ENCODE data around the gene ULBP1. TPM values are rescaled to one million over a fixed set of nuclear protein-coding genes. Genes with fewer than 3 reads are reported as not detected.
"Not testable (repeated sequence)": the region's sequence is repeated elsewhere in the genome, so short reads cannot be mapped to it uniquely, and the experiment has no call there.

Gene ULBP1
- total RNA-seq, 4 donors from 2014 or later = not detected

- no peaks in the 10 kb centered on the region for H3K36me3 ChIP-seq
- no peak overlapping the region for H3K27ac ChIP-seq
- H3K9me3 ChIP-seq = no peaks in the 10 kb centered on the region
- no peak for DNase-seq
- H3K4me1 ChIP-seq = peaks cover 0 to 11% of the 10 kb centered on the region in 2 donors
- intact Hi-C loops (cut with DNase I; ENCODE audit: low total_unique reads) = no loop called here
- TF ChIP-seq, protein P1, sequence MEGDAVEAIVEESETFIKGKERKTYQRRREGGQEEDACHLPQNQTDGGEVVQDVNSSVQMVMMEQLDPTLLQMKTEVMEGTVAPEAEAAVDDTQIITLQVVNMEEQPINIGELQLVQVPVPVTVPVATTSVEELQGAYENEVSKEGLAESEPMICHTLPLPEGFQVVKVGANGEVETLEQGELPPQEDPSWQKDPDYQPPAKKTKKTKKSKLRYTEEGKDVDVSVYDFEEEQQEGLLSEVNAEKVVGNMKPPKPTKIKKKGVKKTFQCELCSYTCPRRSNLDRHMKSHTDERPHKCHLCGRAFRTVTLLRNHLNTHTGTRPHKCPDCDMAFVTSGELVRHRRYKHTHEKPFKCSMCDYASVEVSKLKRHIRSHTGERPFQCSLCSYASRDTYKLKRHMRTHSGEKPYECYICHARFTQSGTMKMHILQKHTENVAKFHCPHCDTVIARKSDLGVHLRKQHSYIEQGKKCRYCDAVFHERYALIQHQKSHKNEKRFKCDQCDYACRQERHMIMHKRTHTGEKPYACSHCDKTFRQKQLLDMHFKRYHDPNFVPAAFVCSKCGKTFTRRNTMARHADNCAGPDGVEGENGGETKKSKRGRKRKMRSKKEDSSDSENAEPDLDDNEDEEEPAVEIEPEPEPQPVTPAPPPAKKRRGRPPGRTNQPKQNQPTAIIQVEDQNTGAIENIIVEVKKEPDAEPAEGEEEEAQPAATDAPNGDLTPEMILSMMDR (IDR thresholded peaks at IDR 0.05) = no peak
- TF ChIP-seq POLR2A (IDR thresholded peaks at IDR 0.05) = no peak
- no peak overlapping the region for H3K4me3 ChIP-seq
- H3K27me3 ChIP-seq = peaks cover 20 to 21% of the 10 kb centered on the region in 2 donors
Measured at GRCh38 chr6:149967591-149967990, 3.8 kb downstream of the ULBP1 start.

DNA sequence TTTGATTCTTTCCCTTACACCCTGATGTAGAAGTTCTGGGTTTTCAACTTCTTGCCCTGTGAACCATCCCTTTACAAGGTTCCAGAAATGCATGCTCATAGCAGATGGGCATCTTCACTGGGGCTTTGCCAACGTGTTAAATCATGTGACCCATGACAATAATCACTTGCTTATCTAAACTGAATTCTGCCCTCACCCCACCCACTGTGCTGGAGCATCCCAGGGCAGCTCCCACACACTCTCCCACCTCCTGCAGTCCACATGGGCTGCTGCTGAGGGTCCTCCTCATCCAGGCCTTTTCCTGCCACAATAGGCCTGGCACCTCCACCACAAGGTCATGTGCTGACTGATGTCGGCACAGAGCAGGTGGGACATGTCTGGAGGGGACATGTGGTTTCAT lies 4.3 kb downstream of the ULBP1 start:
- H3K9me3 ChIP-seq; intact Hi-C loops (cut with DNase I; ENCODE audit: low total_unique reads): not testable (repeated sequence)
- H3K27me3 ChIP-seq = peaks cover 20 to 21% of the 10 kb centered on the region in 2 donors

DNA sequence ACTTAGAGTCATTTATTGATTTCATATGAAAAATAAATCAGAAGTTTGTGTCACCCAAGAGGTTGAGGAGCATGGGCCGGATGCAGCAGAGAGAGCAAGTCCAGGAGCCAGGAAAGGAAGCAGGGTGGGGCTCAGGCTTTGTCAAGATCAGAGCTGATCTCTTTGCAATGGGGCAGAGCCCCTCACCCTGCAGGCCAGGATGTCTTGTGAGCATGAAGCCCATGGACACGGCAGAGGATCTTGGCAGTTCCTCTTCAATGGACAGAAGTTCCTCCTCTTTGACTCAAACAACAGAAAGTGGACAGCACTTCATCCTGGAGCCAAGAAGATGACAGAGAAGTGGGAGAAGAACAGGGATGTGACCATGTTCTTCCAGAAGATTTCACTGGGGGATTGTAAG lies 5.2 kb downstream of the ULBP1 start:
- Histone ChIP-seq H3K4me1 (peaks cover 0 to 11% of the 10 kb centered on the region in 2 donors), H3K27me3 (peaks cover 16 to 21% of the 10 kb centered on the region in 2 donors)
- DNase-seq; H3K36me3 ChIP-seq; H3K27ac ChIP-seq; H3K4me3 ChIP-seq; intact Hi-C loops (cut with DNase I; ENCODE audit: low total_unique reads); H3K9me3 ChIP-seq: not testable (repeated sequence)

More for the DNA sequence above, 4.3 kb downstream of the ULBP1 start:
- not testable (repeated sequence) for H3K4me3 ChIP-seq, H3K36me3 ChIP-seq, H3K27ac ChIP-seq, DNase-seq
- peaks cover 0 to 11% of the 10 kb centered on the region in 2 donors for H3K4me1 ChIP-seq

DNA sequence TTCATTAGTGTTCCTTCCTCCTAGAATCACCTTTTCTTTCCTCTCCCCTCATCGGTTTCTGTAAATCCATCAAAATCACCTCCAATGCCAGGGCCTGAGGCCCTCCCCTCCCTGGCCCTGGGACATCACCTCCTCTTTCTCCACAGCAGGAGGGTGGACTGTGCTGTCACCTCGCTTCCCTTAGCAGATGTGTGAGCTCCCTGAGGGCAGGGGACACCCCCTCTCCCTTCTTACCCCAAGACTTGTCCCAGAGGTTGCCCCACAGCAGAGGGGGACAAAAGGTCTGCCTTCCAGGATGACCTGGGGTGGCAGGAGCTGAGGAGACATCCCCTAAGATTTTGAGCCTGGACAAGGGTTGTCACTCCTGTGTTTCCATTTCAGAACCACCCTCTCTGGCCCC lies 5.9 kb downstream of the ULBP1 start:
- Histone ChIP-seq H3K4me3 (no peak overlapping the region), H3K27ac (no peak overlapping the region), H3K36me3 (no peaks in the 10 kb centered on the region), H3K9me3 (no peaks in the 10 kb centered on the region), H3K4me1 (peaks cover 0 to 4% of the 10 kb centered on the region in 2 donors), H3K27me3 (peaks cover 9 to 17% of the 10 kb centered on the region in 2 donors)
- TF ChIP-seq, protein P1 (IDR thresholded peaks at IDR 0.05) = no peak
- TF ChIP-seq POLR2A (IDR thresholded peaks at IDR 0.05) = no peak
- intact Hi-C loops (cut with DNase I; ENCODE audit: low total_unique reads) = no loop called here
- no peak for DNase-seq

GRCh38 chr6:149974394-149974793 lies 10.7 kb downstream of the ULBP1 start:
- not testable (repeated sequence) for H3K27me3 ChIP-seq

GRCh38 chr6:149974825-149975224 lies 11.1 kb downstream of the ULBP1 start:
- no peaks in the 10 kb centered on the region for H3K4me1 ChIP-seq
- no peaks in the 10 kb centered on the region for H3K36me3 ChIP-seq
- H3K27me3 ChIP-seq = peaks cover 0 to under 1% of the 10 kb centered on the region in 2 donors
- intact Hi-C loops (cut with DNase I; ENCODE audit: low total_unique reads) = no loop called here
- no peak for TF ChIP-seq POLR2A (IDR thresholded peaks at IDR 0.05)
- TF ChIP-seq, protein P1 (IDR thresholded peaks at IDR 0.05) = no peak
- H3K4me3 ChIP-seq = no peak overlapping the region
- DNase-seq = no peak
- no peaks in the 10 kb centered on the region for H3K9me3 ChIP-seq
- no peak overlapping the region for H3K27ac ChIP-seq

More at GRCh38 chr6:149974394-149974793, 10.7 kb downstream of the ULBP1 start:
- H3K36me3 ChIP-seq; H3K4me3 ChIP-seq; H3K9me3 ChIP-seq; H3K27ac ChIP-seq; DNase-seq; H3K4me1 ChIP-seq; intact Hi-C loops (cut with DNase I; ENCODE audit: low total_unique reads): not testable (repeated sequence)

- intact Hi-C loops (cut with DNase I; ENCODE audit: low total_unique reads) = no loop called here
- H3K36me3 ChIP-seq = no peaks in the 10 kb centered on the region
- H3K27me3 ChIP-seq = peaks cover 0 to 4% of the 10 kb centered on the region in 2 donors
Measured at GRCh38 chr6:149975400-149975799, 11.7 kb downstream of the ULBP1 start.

More at GRCh38 chr6:149975400-149975799, 11.7 kb downstream of the ULBP1 start:
- Histone ChIP-seq H3K27ac (no peak overlapping the region), H3K4me3 (no peak overlapping the region), H3K9me3 (no peaks in the 10 kb centered on the region), H3K4me1 (no peaks in the 10 kb centered on the region)
- DNase-seq = no peak
- TF ChIP-seq POLR2A (IDR thresholded peaks at IDR 0.05) = no peak
- TF ChIP-seq, protein P1 (IDR thresholded peaks at IDR 0.05) = no peak
